Measurements from ENCODE around the gene ADAMTS9.

Gene ADAMTS9

GRCh38 chr3:64483467-64483866 lies 204.3 kb downstream of the ADAMTS9 start:
- DNase-seq = no peak

GRCh38 chr3:64475037-64475436 lies 212.8 kb downstream of the ADAMTS9 start:
- DNase-seq = no peak

DNA sequence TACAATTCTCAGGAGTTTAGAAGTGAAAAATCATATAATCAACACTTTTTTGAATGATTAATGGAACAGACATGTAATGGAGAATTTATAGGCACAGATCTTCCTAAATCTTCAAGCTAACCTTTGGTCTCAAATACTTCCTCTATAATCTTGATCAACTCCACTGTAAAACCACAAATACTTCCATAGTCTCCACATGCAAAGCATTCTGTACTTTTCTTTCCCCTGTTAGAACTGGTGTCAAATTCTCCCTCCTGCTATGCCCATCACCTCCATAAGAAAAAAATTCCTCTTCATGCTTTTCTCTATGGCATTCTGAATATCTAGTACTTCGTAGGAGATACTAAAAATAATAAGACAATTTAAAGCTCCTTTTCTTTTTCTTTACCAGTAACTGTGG lies 214.3 kb downstream of the ADAMTS9 start:
- no peak for DNase-seq

DNA sequence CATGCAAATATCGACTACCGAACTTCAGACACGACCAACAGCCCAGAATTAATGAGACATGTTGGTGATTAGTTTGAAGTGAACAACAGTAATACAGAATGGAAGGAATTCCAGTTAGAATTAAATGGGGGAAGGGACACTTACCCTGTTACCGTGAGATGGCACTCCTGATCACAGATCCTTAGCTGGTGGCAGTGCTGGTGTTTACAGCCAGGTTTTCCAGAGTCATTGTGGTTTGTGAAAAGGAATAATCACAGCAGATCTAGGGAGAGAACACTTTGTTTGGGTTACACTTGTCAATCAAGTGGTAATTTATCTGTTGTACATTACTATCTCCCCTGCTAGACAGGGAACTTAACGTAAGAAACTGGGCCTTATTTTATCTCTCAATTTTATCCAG lies 217.4 kb downstream of the ADAMTS9 start:
- DNase-seq = no peak

- DNase-seq = no peak
Observed at GRCh38 chr3:64467255-64467944, 220.4 kb downstream of the ADAMTS9 start.

Measured in T-helper 1 cell (primary cell).